ENCODE measurements around the gene C1orf141. TPM values are rescaled to one million over a fixed set of nuclear protein-coding genes. Genes with fewer than 3 reads are reported as not detected.

The C1orf141 gene
- total RNA-seq, 1 donor from 2014 or later: not detected

GRCh38 chr1:67053785-67054772 is 80.7 kb downstream of the C1orf141 start, which contains the start of gene SLC35D1:
Gene SLC35D1 (minus strand): TSS chr1:67054148. CDS start chr1:67054013, 135 bp downstream.
- Histone ChIP-seq H3K36me3 (ENCODE audit: control insufficient read depth, insufficient read depth, low read length) (no peaks in the 10 kb centered on the region), H3K4me3 (ENCODE audit: low read depth, low read length) (peak within 1 kb of the TSS; percentile 82), H3K27me3 (ENCODE audit: control insufficient read depth, insufficient read depth, low read length) (no peaks in the 10 kb centered on the region)
- TF ChIP-seq CTCF (IDR thresholded peaks at IDR 0.05; ENCODE audit: insufficient read depth, low read length, poor library complexity, severe bottlenecking): no peak
- DNase-seq (ENCODE audit: low read depth): no peak

GRCh38 chr1:67053535-67053784 is 81.3 kb downstream of the C1orf141 start:
- DNase-seq (ENCODE audit: low read depth): no peak

GRCh38 chr1:67052741-67053534 is 81.8 kb downstream of the C1orf141 start:
- no peak for DNase-seq (ENCODE audit: low read depth)
- no peak for TF ChIP-seq CTCF (IDR thresholded peaks at IDR 0.05; ENCODE audit: insufficient read depth, low read length, poor library complexity, severe bottlenecking)
- no peaks in the 10 kb centered on the region for H3K36me3 ChIP-seq (ENCODE audit: control insufficient read depth, insufficient read depth, low read length)
- peak overlapping the region; percentile 82 for H3K4me3 ChIP-seq (ENCODE audit: low read depth, low read length)
- H3K27me3 ChIP-seq (ENCODE audit: control insufficient read depth, insufficient read depth, low read length): no peaks in the 10 kb centered on the region

More at GRCh38 chr1:67053535-67053784, 81.3 kb downstream of the C1orf141 start:
- no peak for TF ChIP-seq CTCF (IDR thresholded peaks at IDR 0.05; ENCODE audit: insufficient read depth, low read length, poor library complexity, severe bottlenecking)
- Histone ChIP-seq H3K4me3 (ENCODE audit: low read depth, low read length) (peak overlapping the region; percentile 82), H3K27me3 (ENCODE audit: control insufficient read depth, insufficient read depth, low read length) (no peaks in the 10 kb centered on the region), H3K36me3 (ENCODE audit: control insufficient read depth, insufficient read depth, low read length) (no peaks in the 10 kb centered on the region)

- DNase-seq (ENCODE audit: low read depth): no peak
- Histone ChIP-seq H3K36me3 (ENCODE audit: control insufficient read depth, insufficient read depth, low read length) (peaks cover 1% of the 10 kb centered on the region), H3K27me3 (ENCODE audit: control insufficient read depth, insufficient read depth, low read length) (no peaks in the 10 kb centered on the region), H3K4me3 (ENCODE audit: low read depth, low read length) (no peak overlapping the region)
- no peak for TF ChIP-seq CTCF (IDR thresholded peaks at IDR 0.05; ENCODE audit: insufficient read depth, low read length, poor library complexity, severe bottlenecking)
Observed at GRCh38 chr1:67051196-67051595, 83.6 kb downstream of the C1orf141 start.

GRCh38 chr1:67044631-67045270 is 90.0 kb downstream of the C1orf141 start:
- Histone ChIP-seq H3K27me3 (ENCODE audit: control insufficient read depth, insufficient read depth, low read length) (no peaks in the 10 kb centered on the region), H3K4me3 (ENCODE audit: low read depth, low read length) (no peak overlapping the region), H3K36me3 (ENCODE audit: control insufficient read depth, insufficient read depth, low read length) (peaks cover 3% of the 10 kb centered on the region)
- no peak for TF ChIP-seq CTCF (IDR thresholded peaks at IDR 0.05; ENCODE audit: insufficient read depth, low read length, poor library complexity, severe bottlenecking)
- DNase-seq (ENCODE audit: low read depth): no peak
